Sigmoid colon (tissue), 7 donors: Measurements from ENCODE around the gene CYP4F3. TPM values are rescaled to one million over a fixed set of nuclear protein-coding genes. Genes with fewer than 3 reads are reported as not detected.

Source experiments
- DNase-seq: peaks from one replicate; pipeline ENCODE4 v3.0.0-alpha.2; 2019
- H3K27ac ChIP-seq, 4 donors: fragments of 200-600 bp; sonication (generic); one replicate each; pipeline ENCODE4 v1.5.1; 2016 to 2019; ENCODE audit warnings: mild to moderate bottlenecking in 1 of 4
- H3K27me3 ChIP-seq, 3 donors: fragments of 200-600 bp; sonication (generic); one replicate each; pipeline ENCODE4 v1.5.1; 2019; ENCODE audit warnings: mild to moderate bottlenecking in 1 of 3
- H3K36me3 ChIP-seq, 4 donors: fragments of 200-600 bp; sonication (generic); one replicate each; pipeline ENCODE4 v1.5.1; 2016 to 2019
- H3K4me1 ChIP-seq, 4 donors: fragments of 200-600 bp; sonication (generic); one replicate each; pipeline ENCODE4 v1.5.1; 2017 to 2019
- H3K4me3 ChIP-seq, 4 donors: fragments of 200-600 bp; sonication (generic); one replicate each; pipeline ENCODE4 v1.5.1; 2017 to 2019; ENCODE audit warnings: mild to moderate bottlenecking in 2 of 4, moderate library complexity in 1 of 4
- H3K9me3 ChIP-seq, 4 donors: fragments of 200-600 bp in 3 of 4; sonication (generic) in 3 of 4; one replicate each; pipeline versions ENCODE4 v1.5.1 to v1.6.1; 2013 to 2019
- CTCF ChIP-seq, 4 experiments: fragments of 450-650 bp in 3 of 4; fragments of 200-600 bp in 1 of 4; IDR thresholded peaks; one replicate each; pipeline ENCODE4 v1.5.1; 2016 to 2019; ENCODE audit warnings: antibody characterized with exemption in 4 of 4, mild to moderate bottlenecking in 3 of 4, moderate library complexity in 2 of 4
- EP300 ChIP-seq, 4 donors: sonication (generic); formaldehyde crosslinking; IDR thresholded peaks; one replicate each; pipeline ENCODE4 v1.6.1; 2017; ENCODE audit warnings: antibody characterized with exemption in 4 of 4
- POLR2A ChIP-seq, 2 donors: fragments of 450-650 bp; IDR thresholded peaks; one replicate each; pipeline ENCODE4 v1.6.1; 2016; ENCODE audit warnings: antibody characterized with exemption in 2 of 2, mild to moderate bottlenecking in 2 of 2, moderate library complexity in 2 of 2
- POLR2AphosphoS5 ChIP-seq, 4 donors: sonication (generic); formaldehyde crosslinking; IDR thresholded peaks; one replicate each; pipeline ENCODE4 v1.6.1; 2017; ENCODE audit warnings: antibody characterized with exemption in 4 of 4
- WGBS, 2 donors: extraction: QIAGEN DNeasy Blood & Tissue Kit; methylation state at CpG; one replicate each; pipeline ENCODE4 v1.1.7; 2013; 5-methylcytosine and 5-hydroxymethylcytosine counted together
- intact Hi-C: fragments of 100-400 bp; cut with DNase I; formaldehyde crosslinking; loops from one replicate; pipeline ENCODE4 v1.15.1; 2023
- polyA plus RNA-seq, 3 donors: library from polyadenylated mRNA; stranded (reverse); fragments of 200-250 nt; gene quantifications; one replicate each; pipeline ENCODE4 v1.2.3, GENCODE V29; 2013
- total RNA-seq, 4 donors: library from RNA; depleted of rRNA; stranded (reverse); fragments of >200 nt; gene quantifications; one replicate each; pipeline ENCODE4 v1.1.0, GENCODE V29; 2016
- donor health status: healthy with polysubstance abuse.
- donor health status: Bipolar disorder and iron deficiency.
- donor health status: healthy.

Gene CYP4F3
- total and polyA plus RNA-seq, 7 donors = under 0.01 to 2.4 (median 0.46) TPM; not detected in 4

- no peaks in the 10 kb centered on the region for H3K36me3 ChIP-seq
- H3K27ac ChIP-seq = no peak overlapping the region
- H3K4me3 ChIP-seq = no peak overlapping the region
- WGBS, 2 donors = 79 to 85% methylated on average over 8 of the region's 8 CpGs
- intact Hi-C loops = no loop called here
- H3K4me1 ChIP-seq = peaks cover 0 to 2% (median 0%) of the 10 kb centered on the region in 4 donors
- H3K9me3 ChIP-seq = no peaks in the 10 kb centered on the region
- TF ChIP-seq POLR2AphosphoS5 (IDR thresholded peaks at IDR 0.05) = no peak
- no peak for TF ChIP-seq POLR2A (IDR thresholded peaks at IDR 0.05)
- no peak for TF ChIP-seq CTCF (IDR thresholded peaks at IDR 0.05)
- no peak for TF ChIP-seq EP300 (IDR thresholded peaks at IDR 0.05)
- H3K27me3 ChIP-seq = no peaks in the 10 kb centered on the region
- no peak for DNase-seq
Observed at GRCh38 chr19:15609261-15609660, 31.4 kb upstream of the CYP4F3 start.

GRCh38 chr19:15612342-15612741 is 28.4 kb upstream of the CYP4F3 start:
- intact Hi-C loops = no loop called here
- Histone ChIP-seq H3K9me3 (no peaks in the 10 kb centered on the region), H3K36me3 (no peaks in the 10 kb centered on the region), H3K27me3 (peaks cover 0 to 4% (median 0%) of the 10 kb centered on the region in 3 donors), H3K27ac (no peak overlapping the region), H3K4me1 (no peaks in the 10 kb centered on the region), H3K4me3 (no peak overlapping the region)
- 20 to 54% methylated on average over 5 of the region's 5 CpGs for WGBS, 2 donors
- no peak for TF ChIP-seq EP300 (IDR thresholded peaks at IDR 0.05)
- no peak for TF ChIP-seq CTCF (IDR thresholded peaks at IDR 0.05)
- no peak for TF ChIP-seq POLR2A (IDR thresholded peaks at IDR 0.05)
- no peak for TF ChIP-seq POLR2AphosphoS5 (IDR thresholded peaks at IDR 0.05)
- DNase-seq = no peak

GRCh38 chr19:15613338-15613737 is 27.4 kb upstream of the CYP4F3 start:
- 92 to 95% methylated on average over 3 of the region's 3 CpGs for WGBS, 2 donors
- intact Hi-C loops = no loop called here
- H3K4me1 ChIP-seq = no peaks in the 10 kb centered on the region

GRCh38 chr19:15614507-15615379 is 26.0 kb upstream of the CYP4F3 start, which contains the start of gene CYP4F8:
TSS of gene CYP4F8 (plus strand) at chr19:15615218. CDS start at chr19:15615617, 399 bp downstream.
- 45 to 50% methylated on average over 8 of the region's 8 CpGs for WGBS, 2 donors
- no peak within 1 kb of the TSS for H3K27ac ChIP-seq
- peaks cover 0 to 15% (median 0%) of the 10 kb centered on the region in 3 donors for H3K27me3 ChIP-seq
- H3K4me1 ChIP-seq = no peaks in the 10 kb centered on the region
- no peak for DNase-seq
- H3K36me3 ChIP-seq = no peaks in the 10 kb centered on the region
- no peak within 1 kb of the TSS for H3K4me3 ChIP-seq
- H3K9me3 ChIP-seq = no peaks in the 10 kb centered on the region
- intact Hi-C loops = no loop called here
- TF ChIP-seq CTCF (IDR thresholded peaks at IDR 0.05) = no peak
- no peak for TF ChIP-seq POLR2AphosphoS5 (IDR thresholded peaks at IDR 0.05)
- no peak for TF ChIP-seq POLR2A (IDR thresholded peaks at IDR 0.05)
- TF ChIP-seq EP300 (IDR thresholded peaks at IDR 0.05) = no peak

More at GRCh38 chr19:15613338-15613737, 27.4 kb upstream of the CYP4F3 start:
- H3K9me3 ChIP-seq = no peaks in the 10 kb centered on the region
- no peak overlapping the region for H3K4me3 ChIP-seq
- TF ChIP-seq CTCF (IDR thresholded peaks at IDR 0.05) (no peak), POLR2AphosphoS5 (IDR thresholded peaks at IDR 0.05) (no peak), POLR2A (IDR thresholded peaks at IDR 0.05) (no peak), EP300 (IDR thresholded peaks at IDR 0.05) (no peak)
- no peaks in the 10 kb centered on the region for H3K36me3 ChIP-seq
- no peak overlapping the region for H3K27ac ChIP-seq
- no peak for DNase-seq
- peaks cover 0 to 4% (median 0%) of the 10 kb centered on the region in 3 donors for H3K27me3 ChIP-seq
